ENCODE results near the gene LNX1.
"Not testable (repeated sequence)": the region's sequence is repeated elsewhere in the genome, so short reads cannot be mapped to it uniquely, and the experiment has no call there.

LNX1 gene

DNA sequence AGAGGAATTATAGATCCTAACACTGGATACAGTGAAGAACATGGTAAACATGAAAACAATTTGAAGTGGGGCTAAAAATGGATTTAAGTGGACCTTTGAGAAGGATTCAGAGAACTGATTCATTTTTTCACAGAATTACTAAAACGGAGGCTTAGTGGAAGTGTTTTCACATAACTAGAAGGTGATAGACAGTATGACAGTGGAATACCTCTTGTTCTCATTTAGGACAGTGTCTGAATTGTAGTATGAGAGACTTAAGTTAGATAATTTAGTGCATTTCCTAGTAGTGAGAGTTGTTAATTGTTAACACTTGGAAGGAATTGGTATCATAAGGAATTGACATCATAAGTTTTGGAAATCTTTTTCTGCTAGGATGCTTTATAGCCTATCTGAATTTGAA is 149.7 kb downstream of the LNX1 start:
- H3K27ac Mint-ChIP-seq: no peak overlapping the region
- CTCF ChIA-PET: no interaction called here
- peaks cover 44% of the 10 kb centered on the region for H3K36me3 Mint-ChIP-seq
- DNase-seq: no peak
- H3K4me3 Mint-ChIP-seq: no peak overlapping the region
- H3K9me3 Mint-ChIP-seq: no peaks in the 10 kb centered on the region
- H3K4me1 Mint-ChIP-seq: no peaks in the 10 kb centered on the region
- H3K27me3 Mint-ChIP-seq: no peaks in the 10 kb centered on the region

DNA sequence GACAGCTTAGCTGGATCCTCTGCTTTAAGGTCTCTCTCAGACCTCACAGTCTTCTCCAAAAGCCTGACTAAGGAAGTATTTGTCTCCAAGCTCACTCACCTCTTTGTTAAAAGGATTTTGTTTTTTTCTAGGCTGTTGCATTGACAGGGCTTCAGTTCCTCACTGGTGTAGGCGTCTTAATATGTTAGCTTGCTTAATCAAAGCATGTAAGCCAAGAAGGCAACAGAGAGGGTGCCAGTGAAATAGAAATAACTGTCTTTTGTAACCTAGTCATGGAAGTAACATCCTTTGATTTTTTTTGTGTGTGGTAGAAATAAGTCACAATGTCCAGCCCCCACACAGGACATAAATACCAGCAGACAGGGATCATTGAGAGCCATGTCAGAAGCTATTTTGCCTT is 155.0 kb downstream of the LNX1 start:
- CTCF ChIA-PET: no interaction called here
- H3K36me3 Mint-ChIP-seq: peaks cover 47% of the 10 kb centered on the region
- no peak for DNase-seq

DNA sequence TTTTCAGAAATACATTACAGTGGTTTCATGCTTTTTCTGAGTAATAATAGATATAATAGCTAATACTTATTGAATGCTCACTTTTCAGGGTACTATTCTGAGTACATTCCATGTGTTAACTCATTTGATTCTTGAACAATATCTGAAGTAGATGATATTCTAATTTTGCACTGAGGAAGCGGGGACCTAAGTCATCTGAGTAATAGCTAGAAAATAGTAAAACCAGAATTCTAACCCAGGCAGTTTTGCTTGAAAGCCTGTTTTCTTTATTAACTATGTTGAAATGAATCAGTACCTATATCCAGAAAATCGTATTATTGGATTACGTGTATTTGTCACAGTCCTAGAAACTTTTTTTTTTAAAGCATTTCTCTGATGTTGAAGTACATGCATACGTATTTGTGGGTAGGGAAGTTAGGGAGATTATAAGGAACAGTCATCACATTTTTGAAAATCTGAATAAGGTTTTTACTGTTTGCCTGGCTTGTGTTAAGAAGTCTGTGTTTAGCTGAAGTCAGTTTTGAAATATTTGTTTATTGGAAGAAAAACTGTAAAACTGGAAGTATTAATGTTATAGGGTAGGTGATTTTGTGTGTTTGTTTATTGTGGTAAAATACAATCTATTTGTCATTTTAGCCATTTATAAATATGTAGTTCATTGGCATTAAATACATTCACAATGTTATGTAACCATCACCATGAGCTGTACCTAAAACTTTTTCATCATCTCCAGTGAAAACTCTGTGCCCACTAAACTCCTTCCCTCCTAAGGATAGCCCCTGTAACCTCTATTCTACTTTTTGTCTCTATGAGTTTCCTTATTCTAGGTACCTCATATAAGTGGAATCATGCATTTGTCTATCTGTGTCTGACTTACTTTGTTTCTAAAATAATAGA is 158.5 kb downstream of the LNX1 start:
- H3K27ac Mint-ChIP-seq: no peak overlapping the region
- H3K36me3 Mint-ChIP-seq: peaks cover 53% of the 10 kb centered on the region
- H3K4me1 Mint-ChIP-seq: peaks cover 8% of the 10 kb centered on the region
- no peaks in the 10 kb centered on the region for H3K9me3 Mint-ChIP-seq
- no peak overlapping the region for H3K4me3 Mint-ChIP-seq
- no peaks in the 10 kb centered on the region for H3K27me3 Mint-ChIP-seq
- CTCF ChIA-PET: no interaction called here
- DNase-seq: no peak

More for the DNA sequence above, 155.0 kb downstream of the LNX1 start:
- no peaks in the 10 kb centered on the region for H3K9me3 Mint-ChIP-seq
- H3K27me3 Mint-ChIP-seq: no peaks in the 10 kb centered on the region
- no peak overlapping the region for H3K4me3 Mint-ChIP-seq
- H3K4me1 Mint-ChIP-seq: no peaks in the 10 kb centered on the region
- no peak overlapping the region for H3K27ac Mint-ChIP-seq

DNA sequence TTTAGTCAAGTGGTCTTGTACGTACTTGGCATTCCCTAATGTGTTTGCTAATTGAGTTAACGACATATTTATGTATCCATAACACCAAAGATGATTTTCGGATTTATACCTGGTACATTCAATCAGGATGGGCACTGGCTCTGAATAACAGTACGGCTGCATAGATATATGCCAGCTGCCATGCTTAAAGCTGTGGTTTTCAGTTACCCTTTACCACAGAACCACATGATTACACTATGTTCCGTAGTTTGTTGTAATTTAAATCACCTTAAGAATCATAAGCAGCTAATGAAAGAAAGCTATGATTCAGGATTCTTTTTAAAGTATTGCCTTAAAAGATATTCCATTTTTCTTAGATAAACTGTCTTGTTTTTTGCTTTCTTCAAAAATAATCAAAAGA is 160.2 kb downstream of the LNX1 start:
- Mint-ChIP-seq H3K4me1 (peaks cover 8% of the 10 kb centered on the region), H3K9me3 (no peaks in the 10 kb centered on the region), H3K4me3 (no peak overlapping the region), H3K27ac (no peak overlapping the region), H3K27me3 (no peaks in the 10 kb centered on the region), H3K36me3 (peaks cover 45% of the 10 kb centered on the region)
- CTCF ChIA-PET: no interaction called here
- DNase-seq: no peak

DNA sequence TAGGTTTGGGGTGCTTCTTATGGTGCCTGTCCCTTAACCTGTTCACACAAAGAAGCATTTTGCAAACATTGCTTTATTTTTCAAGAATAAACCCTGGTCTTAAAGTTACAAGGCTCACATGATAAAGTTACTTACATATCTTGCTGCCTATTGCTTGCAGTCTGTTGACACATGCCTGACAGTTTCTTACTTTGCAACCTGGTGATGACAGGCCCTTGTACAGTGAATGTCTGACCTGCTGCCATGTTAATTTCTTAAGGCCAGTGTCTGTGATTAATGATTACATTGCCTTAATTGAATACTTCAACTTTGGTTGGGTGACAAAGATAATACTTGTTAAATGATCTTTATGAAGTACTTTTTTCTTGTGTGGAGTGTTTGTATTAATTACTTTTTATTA is 163.9 kb downstream of the LNX1 start:
- Mint-ChIP-seq H3K4me1 (peaks cover 8% of the 10 kb centered on the region), H3K27me3 (no peaks in the 10 kb centered on the region), H3K4me3 (no peak overlapping the region), H3K36me3 (peaks cover 31% of the 10 kb centered on the region), H3K9me3 (no peaks in the 10 kb centered on the region), H3K27ac (no peak overlapping the region)
- no peak for DNase-seq
- CTCF ChIA-PET: no interaction called here

DNA sequence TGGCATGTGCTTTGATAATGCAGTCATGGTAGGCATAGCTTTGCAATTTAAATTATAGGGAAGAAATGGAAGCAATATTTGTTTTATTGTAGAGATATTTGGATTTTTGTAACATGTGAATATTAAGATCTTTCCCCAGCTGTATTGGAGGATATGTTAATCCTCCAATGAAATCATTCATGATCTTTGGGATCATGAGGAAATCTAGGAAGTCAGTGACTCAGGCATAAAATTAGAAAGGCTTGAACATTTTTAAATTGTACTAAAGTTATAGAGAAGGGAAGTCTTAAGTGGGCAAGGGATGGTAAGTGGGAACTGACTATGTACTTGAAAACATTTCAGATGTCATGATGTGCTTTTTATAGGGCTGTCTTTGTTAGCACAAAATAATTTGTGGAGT is 167.0 kb downstream of the LNX1 start:
- CTCF ChIA-PET: no interaction called here
- Mint-ChIP-seq H3K9me3 (no peaks in the 10 kb centered on the region), H3K4me1 (no peaks in the 10 kb centered on the region), H3K36me3 (peaks cover 17% of the 10 kb centered on the region), H3K27me3 (no peaks in the 10 kb centered on the region), H3K27ac (no peak overlapping the region), H3K4me3 (no peak overlapping the region)
- no peak for DNase-seq

DNA sequence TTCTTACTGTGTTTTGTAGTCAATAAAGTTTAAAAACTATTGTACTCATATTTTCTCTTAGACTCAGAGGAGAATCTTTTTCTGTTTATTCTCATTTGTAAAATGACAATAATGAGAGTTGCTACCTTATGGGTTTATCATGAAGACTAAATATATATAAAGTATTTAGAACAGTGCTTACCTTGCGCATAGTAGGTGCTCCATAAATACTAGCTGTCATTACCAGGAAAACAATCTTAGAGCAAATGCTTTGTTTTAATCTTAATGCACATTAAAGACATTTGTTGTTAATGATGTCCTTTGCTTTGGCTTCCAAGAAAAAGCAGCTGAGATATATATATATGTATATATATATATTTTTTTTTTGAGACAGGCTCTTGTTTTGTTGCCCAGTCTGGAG is 168.9 kb downstream of the LNX1 start:
- Mint-ChIP-seq H3K9me3 (no peaks in the 10 kb centered on the region), H3K4me3 (no peak overlapping the region), H3K4me1 (peaks cover 2% of the 10 kb centered on the region), H3K27me3 (no peaks in the 10 kb centered on the region), H3K27ac (no peak overlapping the region), H3K36me3 (peaks cover 8% of the 10 kb centered on the region)
- CTCF ChIA-PET: no interaction called here
- DNase-seq: no peak

DNA sequence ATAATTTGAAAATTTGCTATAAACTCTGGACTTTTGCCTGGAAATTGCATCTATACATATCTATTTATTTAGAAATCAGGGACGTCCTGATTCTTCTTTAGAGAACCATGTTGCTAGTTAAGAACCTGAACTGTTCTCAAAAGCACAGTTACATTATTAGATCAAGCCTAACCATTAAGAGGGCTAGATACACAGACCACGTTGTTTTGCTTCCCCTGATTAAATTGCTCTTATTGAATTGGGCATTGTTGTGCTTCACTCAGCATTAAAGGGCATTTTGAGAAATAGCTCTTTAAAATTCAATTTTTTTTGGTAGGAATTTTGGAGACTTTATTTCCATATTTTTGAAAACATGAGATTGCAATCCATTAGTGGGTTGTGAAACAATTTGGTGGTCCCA is 169.5 kb downstream of the LNX1 start:
- Mint-ChIP-seq H3K4me3 (no peak overlapping the region), H3K9me3 (no peaks in the 10 kb centered on the region), H3K27me3 (no peaks in the 10 kb centered on the region), H3K4me1 (peaks cover 2% of the 10 kb centered on the region), H3K36me3 (peaks cover 8% of the 10 kb centered on the region), H3K27ac (no peak overlapping the region)
- no peak for DNase-seq
- CTCF ChIA-PET: no interaction called here

DNA sequence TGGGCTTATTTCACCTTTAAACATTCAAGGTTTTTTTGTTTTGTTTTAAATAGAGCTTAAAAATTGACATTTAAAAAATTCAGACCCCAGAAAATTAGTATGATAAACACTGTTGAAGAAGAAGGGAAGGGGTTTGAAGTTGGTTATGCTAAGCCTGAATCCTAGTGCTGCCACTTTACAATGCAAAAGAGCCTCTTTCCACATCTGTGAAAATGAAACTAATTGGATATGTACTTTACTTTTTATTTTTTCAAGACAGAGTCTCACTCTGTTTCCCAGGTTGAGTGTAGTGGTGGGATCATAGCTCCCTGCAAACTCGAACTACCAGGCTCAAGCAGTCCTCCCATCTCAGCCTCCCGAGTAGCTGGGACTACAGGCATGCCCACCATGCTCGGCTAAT is 172.1 kb downstream of the LNX1 start:
- Mint-ChIP-seq H3K27me3 (no peaks in the 10 kb centered on the region), H3K9me3 (no peaks in the 10 kb centered on the region)
- CTCF ChIA-PET: no interaction called here

DNA sequence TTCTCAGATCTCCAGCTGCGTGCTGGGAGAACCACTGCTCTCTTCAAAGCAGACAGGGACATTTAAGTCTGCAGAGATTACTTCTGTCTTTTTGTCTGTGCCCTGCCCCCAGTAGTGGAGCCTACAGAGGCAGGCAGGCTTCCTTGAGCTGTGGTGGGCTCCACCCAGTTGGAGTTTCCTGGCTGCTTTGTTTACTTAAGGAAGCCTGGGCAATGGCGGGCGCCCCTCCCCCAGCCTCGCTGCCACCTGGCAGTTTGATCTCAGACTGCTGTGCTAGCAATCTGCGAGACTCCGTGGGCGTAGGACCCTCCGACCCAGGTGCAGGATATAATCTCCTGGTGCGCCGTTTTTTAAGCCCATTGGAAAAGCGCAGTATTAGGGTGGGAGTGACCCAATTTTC is 181.8 kb downstream of the LNX1 start:
- H3K4me3 Mint-ChIP-seq, CTCF ChIA-PET, H3K27me3 Mint-ChIP-seq, DNase-seq, H3K27ac Mint-ChIP-seq, H3K9me3 Mint-ChIP-seq: not testable (repeated sequence)
- Mint-ChIP-seq H3K36me3 (peaks cover 53% of the 10 kb centered on the region), H3K4me1 (peaks cover 36% of the 10 kb centered on the region)

More for the DNA sequence above, 172.1 kb downstream of the LNX1 start:
- H3K4me3 Mint-ChIP-seq: no peak overlapping the region
- no peak for DNase-seq
- peaks cover 4% of the 10 kb centered on the region for H3K4me1 Mint-ChIP-seq
- H3K36me3 Mint-ChIP-seq: peaks cover 15% of the 10 kb centered on the region
- no peak overlapping the region for H3K27ac Mint-ChIP-seq

All from activated naive CD4-positive, alpha-beta T cell treated with anti-CD3 and anti-CD28 coated beads, Interleukin-2, amount 10 ng/mL, durations not matched to agents 7 days and 5 days (primary cell).